Measurements from ENCODE around the gene CADM1.

Gene CADM1

GRCh38 chr11:115271643-115272042 lies 232.6 kb downstream of the CADM1 start:
- Histone ChIP-seq H2AFZ (ENCODE audit: low read length) (no peak overlapping the region), H3K27me3 (ENCODE audit: control insufficient read depth in 3 of 3, insufficient read depth in 3 of 3, low read depth in 1 of 3, low read length in 3 of 3) (no peaks in the 10 kb centered on the region), H2BK120ac (ENCODE audit: low read depth, low read length) (no peak overlapping the region), H2AK5ac (ENCODE audit: low read depth, low read length) (no peak overlapping the region), H3K4me1 (ENCODE audit: control insufficient read depth in 2 of 2, insufficient read depth in 1 of 2, low read depth in 1 of 2, low read length in 2 of 2) (peaks cover 0 to 1% of the 10 kb centered on the region in 2 donors), H3K23ac (ENCODE audit: low read depth, low read length, poor library complexity) (no peak overlapping the region), H3K9ac (ENCODE audit: low read depth, low read length, poor library complexity) (no peak overlapping the region), H2BK15ac (ENCODE audit: low read length) (no peak overlapping the region), H3K4ac (ENCODE audit: low read length) (no peak overlapping the region), H3K36me3 (replicated peaks in 1 of 2; ENCODE audit: control insufficient read depth in 2 of 2, insufficient read depth in 2 of 2, low read length in 2 of 2) (no peaks in the 10 kb centered on the region), H3K4me2 (ENCODE audit: insufficient read depth, low read length, poor library complexity, severe bottlenecking) (no peak overlapping the region), H3K79me1 (ENCODE audit: low read depth, low read length) (no peaks in the 10 kb centered on the region), H3K4me3 (ENCODE audit: low read length in 2 of 2) (no peak overlapping the region), H3K14ac (ENCODE audit: low read length) (no peak overlapping the region), H4K91ac (ENCODE audit: low read depth, low read length, poor library complexity) (no peak overlapping the region), H2BK12ac (ENCODE audit: low read length) (no peak overlapping the region), H3K9me3 (replicated peaks in 1 of 2; ENCODE audit: control insufficient read depth in 2 of 2, insufficient read depth in 1 of 2, low read depth in 1 of 2, low read length in 2 of 2) (no peaks in the 10 kb centered on the region), H3K27ac (replicated peaks; ENCODE audit: low read length) (no peak overlapping the region), H4K8ac (ENCODE audit: low read depth, low read length) (no peak overlapping the region), H3K18ac (ENCODE audit: low read length) (no peak overlapping the region), H2BK5ac (ENCODE audit: low read length) (no peak overlapping the region)
- no peak for DNase-seq (ENCODE audit: low spot score)

GRCh38 chr11:115269191-115269950 lies 234.8 kb downstream of the CADM1 start:
- Histone ChIP-seq H4K91ac (ENCODE audit: low read depth, low read length, poor library complexity) (no peak overlapping the region), H3K27me3 (ENCODE audit: control insufficient read depth in 3 of 3, insufficient read depth in 3 of 3, low read depth in 1 of 3, low read length in 3 of 3) (no peaks in the 10 kb centered on the region), H3K9ac (ENCODE audit: low read depth, low read length, poor library complexity) (no peak overlapping the region), H2AFZ (ENCODE audit: low read length) (no peak overlapping the region), H3K4me2 (ENCODE audit: insufficient read depth, low read length, poor library complexity, severe bottlenecking) (no peak overlapping the region), H3K18ac (ENCODE audit: low read length) (no peak overlapping the region), H3K36me3 (replicated peaks in 1 of 2; ENCODE audit: control insufficient read depth in 2 of 2, insufficient read depth in 2 of 2, low read length in 2 of 2) (no peaks in the 10 kb centered on the region), H3K4me1 (ENCODE audit: control insufficient read depth in 2 of 2, insufficient read depth in 1 of 2, low read depth in 1 of 2, low read length in 2 of 2) (no peaks in the 10 kb centered on the region), H3K23ac (ENCODE audit: low read depth, low read length, poor library complexity) (no peak overlapping the region), H3K4me3 (ENCODE audit: low read length in 2 of 2) (no peak overlapping the region), H4K8ac (ENCODE audit: low read depth, low read length) (no peak overlapping the region), H2BK15ac (ENCODE audit: low read length) (no peak overlapping the region), H2BK5ac (ENCODE audit: low read length) (no peak overlapping the region), H3K79me1 (ENCODE audit: low read depth, low read length) (no peaks in the 10 kb centered on the region), H3K4ac (ENCODE audit: low read length) (no peak overlapping the region), H2BK12ac (ENCODE audit: low read length) (no peak overlapping the region), H2BK120ac (ENCODE audit: low read depth, low read length) (no peak overlapping the region), H3K9me3 (replicated peaks in 1 of 2; ENCODE audit: control insufficient read depth in 2 of 2, insufficient read depth in 1 of 2, low read depth in 1 of 2, low read length in 2 of 2) (no peaks in the 10 kb centered on the region), H2AK5ac (ENCODE audit: low read depth, low read length) (no peak overlapping the region), H3K27ac (replicated peaks; ENCODE audit: low read length) (no peak overlapping the region), H3K14ac (ENCODE audit: low read length) (no peak overlapping the region)
- no CpG with 5 or more reads among the region's 8 CpGs for WGBS, 2 donors (ENCODE audit: extremely low coverage in 2 of 2, insufficient read length in 2 of 2, insufficient replicate concordance in 1 of 2)
- no peak for DNase-seq (ENCODE audit: low spot score)

- H3K4me1 ChIP-seq (ENCODE audit: control insufficient read depth in 2 of 2, insufficient read depth in 1 of 2, low read depth in 1 of 2, low read length in 2 of 2), result no peaks in the 10 kb centered on the region
- H3K4me2 ChIP-seq (ENCODE audit: insufficient read depth, low read length, poor library complexity, severe bottlenecking), result no peak overlapping the region
- no peak overlapping the region for H2AFZ ChIP-seq (ENCODE audit: low read length)
- H2BK120ac ChIP-seq (ENCODE audit: low read depth, low read length), result no peak overlapping the region
- no peak overlapping the region for H3K27ac ChIP-seq (replicated peaks; ENCODE audit: low read length)
- no peak overlapping the region for H3K14ac ChIP-seq (ENCODE audit: low read length)
- no peak overlapping the region for H2BK5ac ChIP-seq (ENCODE audit: low read length)
- no peaks in the 10 kb centered on the region for H3K79me1 ChIP-seq (ENCODE audit: low read depth, low read length)
- no peak overlapping the region for H4K8ac ChIP-seq (ENCODE audit: low read depth, low read length)
- no peak overlapping the region for H3K4ac ChIP-seq (ENCODE audit: low read length)
- H3K27me3 ChIP-seq (ENCODE audit: control insufficient read depth in 3 of 3, insufficient read depth in 3 of 3, low read depth in 1 of 3, low read length in 3 of 3), result no peaks in the 10 kb centered on the region
- no peak overlapping the region for H3K23ac ChIP-seq (ENCODE audit: low read depth, low read length, poor library complexity)
- no peak overlapping the region for H2BK12ac ChIP-seq (ENCODE audit: low read length)
- DNase-seq (ENCODE audit: low spot score), result no peak
- H3K36me3 ChIP-seq (replicated peaks in 1 of 2; ENCODE audit: control insufficient read depth in 2 of 2, insufficient read depth in 2 of 2, low read length in 2 of 2), result no peaks in the 10 kb centered on the region
- no peak overlapping the region for H2AK5ac ChIP-seq (ENCODE audit: low read depth, low read length)
- no peak overlapping the region for H3K18ac ChIP-seq (ENCODE audit: low read length)
- H3K9ac ChIP-seq (ENCODE audit: low read depth, low read length, poor library complexity), result no peak overlapping the region
- no peak overlapping the region for H4K91ac ChIP-seq (ENCODE audit: low read depth, low read length, poor library complexity)
- H3K9me3 ChIP-seq (replicated peaks in 1 of 2; ENCODE audit: control insufficient read depth in 2 of 2, insufficient read depth in 1 of 2, low read depth in 1 of 2, low read length in 2 of 2), result no peaks in the 10 kb centered on the region
- H3K4me3 ChIP-seq (ENCODE audit: low read length in 2 of 2), result no peak overlapping the region
- no CpG with 5 or more reads among the region's 7 CpGs for WGBS, 2 donors (ENCODE audit: extremely low coverage in 2 of 2, insufficient read length in 2 of 2, insufficient replicate concordance in 1 of 2)
- no peak overlapping the region for H2BK15ac ChIP-seq (ENCODE audit: low read length)
Measured at GRCh38 chr11:115267871-115268270, 236.3 kb downstream of the CADM1 start.

DNA sequence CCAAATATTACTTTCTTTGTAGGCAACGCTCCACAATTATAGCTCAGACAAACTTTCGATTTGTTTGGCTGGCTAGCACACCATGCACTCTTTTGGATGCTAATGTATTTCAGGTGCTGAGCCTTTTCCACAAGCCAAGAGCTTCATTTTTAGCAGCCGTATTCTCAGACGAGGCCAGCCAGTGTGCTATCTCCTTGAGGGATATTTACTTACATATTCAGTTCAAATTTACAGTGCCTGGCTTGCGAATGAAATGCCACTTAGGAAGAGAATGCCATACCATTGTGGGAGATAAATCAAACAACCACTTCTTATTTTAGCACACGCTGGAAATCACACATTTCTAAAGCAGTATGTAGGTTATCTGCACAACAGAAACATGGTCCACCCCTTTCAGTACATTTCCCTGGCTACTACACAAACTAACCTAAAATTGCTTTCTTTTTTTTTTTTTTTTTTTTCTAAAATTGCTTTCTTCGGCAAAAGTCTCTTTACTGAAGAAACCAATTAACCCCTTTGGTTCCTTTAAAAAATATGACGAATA lies 236.9 kb downstream of the CADM1 start:
- H3K27ac ChIP-seq (replicated peaks; ENCODE audit: low read length), result no peak overlapping the region

More for the DNA sequence above, 236.9 kb downstream of the CADM1 start:
- Histone ChIP-seq H2AK5ac (ENCODE audit: low read depth, low read length) (no peak overlapping the region), H3K4me2 (ENCODE audit: insufficient read depth, low read length, poor library complexity, severe bottlenecking) (no peak overlapping the region), H2BK12ac (ENCODE audit: low read length) (no peak overlapping the region), H3K18ac (ENCODE audit: low read length) (no peak overlapping the region), H3K79me1 (ENCODE audit: low read depth, low read length) (no peaks in the 10 kb centered on the region), H2AFZ (ENCODE audit: low read length) (no peak overlapping the region), H3K14ac (ENCODE audit: low read length) (no peak overlapping the region), H3K4me3 (ENCODE audit: low read length in 2 of 2) (no peak overlapping the region), H3K23ac (ENCODE audit: low read depth, low read length, poor library complexity) (no peak overlapping the region), H2BK15ac (ENCODE audit: low read length) (no peak overlapping the region), H4K8ac (ENCODE audit: low read depth, low read length) (no peak overlapping the region), H3K36me3 (replicated peaks in 1 of 2; ENCODE audit: control insufficient read depth in 2 of 2, insufficient read depth in 2 of 2, low read length in 2 of 2) (no peaks in the 10 kb centered on the region), H3K9ac (ENCODE audit: low read depth, low read length, poor library complexity) (no peak overlapping the region), H4K91ac (ENCODE audit: low read depth, low read length, poor library complexity) (no peak overlapping the region), H3K9me3 (replicated peaks in 1 of 2; ENCODE audit: control insufficient read depth in 2 of 2, insufficient read depth in 1 of 2, low read depth in 1 of 2, low read length in 2 of 2) (no peaks in the 10 kb centered on the region), H2BK5ac (ENCODE audit: low read length) (no peak overlapping the region), H3K27me3 (ENCODE audit: control insufficient read depth in 3 of 3, insufficient read depth in 3 of 3, low read depth in 1 of 3, low read length in 3 of 3) (no peaks in the 10 kb centered on the region), H2BK120ac (ENCODE audit: low read depth, low read length) (no peak overlapping the region), H3K4ac (ENCODE audit: low read length) (no peak overlapping the region), H3K4me1 (ENCODE audit: control insufficient read depth in 2 of 2, insufficient read depth in 1 of 2, low read depth in 1 of 2, low read length in 2 of 2) (peaks cover 0 to 2% of the 10 kb centered on the region in 2 donors)
- DNase-seq (ENCODE audit: low spot score), result no peak
- WGBS, 2 donors (ENCODE audit: extremely low coverage in 2 of 2, insufficient read length in 2 of 2, insufficient replicate concordance in 1 of 2), result no CpG with 5 or more reads among the region's 8 CpGs

All from neuronal stem cell (in vitro differentiated cells).